Measurements from ENCODE around the gene PLCE1. TPM values are rescaled to one million over a fixed set of nuclear protein-coding genes. Genes with fewer than 3 reads are reported as not detected.

PLCE1 gene
- total and polyA plus RNA-seq, 11 donors, result 1.3 to 42.1 (median 10.4) TPM

DNA sequence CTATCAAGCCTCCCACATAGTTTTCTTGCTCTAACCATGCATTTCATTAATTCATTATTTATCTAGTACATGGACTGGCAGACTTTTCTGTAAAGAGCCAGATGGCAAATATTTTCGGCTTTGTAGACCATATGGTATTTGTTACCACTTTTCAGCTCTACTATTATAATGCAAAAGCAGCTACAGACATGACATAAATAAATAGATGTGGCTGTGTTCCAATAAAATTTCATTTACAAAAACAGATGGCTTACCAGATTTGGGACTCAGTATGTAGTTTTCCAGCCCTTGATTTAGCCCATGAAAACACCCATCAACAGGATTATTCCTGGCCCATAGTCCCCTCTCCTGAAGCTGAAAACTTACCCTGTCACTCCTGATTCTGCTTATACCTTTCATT, 32.1 kb downstream of the PLCE1 start:
- ATAC-seq (no peak), DNase-seq (no peak)
- no peak overlapping the region for H3K4me3 ChIP-seq
- H3K36me3 ChIP-seq, result peaks cover 0 to 4% (median 0%) of the 10 kb centered on the region in 9 donors
- H3K9me3 ChIP-seq, result peaks cover 0 to 53% (median 30%) of the 10 kb centered on the region in 12 donors
- TF ChIP-seq, protein P1, sequence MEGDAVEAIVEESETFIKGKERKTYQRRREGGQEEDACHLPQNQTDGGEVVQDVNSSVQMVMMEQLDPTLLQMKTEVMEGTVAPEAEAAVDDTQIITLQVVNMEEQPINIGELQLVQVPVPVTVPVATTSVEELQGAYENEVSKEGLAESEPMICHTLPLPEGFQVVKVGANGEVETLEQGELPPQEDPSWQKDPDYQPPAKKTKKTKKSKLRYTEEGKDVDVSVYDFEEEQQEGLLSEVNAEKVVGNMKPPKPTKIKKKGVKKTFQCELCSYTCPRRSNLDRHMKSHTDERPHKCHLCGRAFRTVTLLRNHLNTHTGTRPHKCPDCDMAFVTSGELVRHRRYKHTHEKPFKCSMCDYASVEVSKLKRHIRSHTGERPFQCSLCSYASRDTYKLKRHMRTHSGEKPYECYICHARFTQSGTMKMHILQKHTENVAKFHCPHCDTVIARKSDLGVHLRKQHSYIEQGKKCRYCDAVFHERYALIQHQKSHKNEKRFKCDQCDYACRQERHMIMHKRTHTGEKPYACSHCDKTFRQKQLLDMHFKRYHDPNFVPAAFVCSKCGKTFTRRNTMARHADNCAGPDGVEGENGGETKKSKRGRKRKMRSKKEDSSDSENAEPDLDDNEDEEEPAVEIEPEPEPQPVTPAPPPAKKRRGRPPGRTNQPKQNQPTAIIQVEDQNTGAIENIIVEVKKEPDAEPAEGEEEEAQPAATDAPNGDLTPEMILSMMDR (IDR thresholded peaks at IDR 0.05), result no peak
- no peak for TF ChIP-seq POLR2A (IDR thresholded peaks at IDR 0.05)
- no peak overlapping the region for H3K27ac ChIP-seq
- H3K4me1 ChIP-seq, result peaks cover 0 to 3% (median 0%) of the 10 kb centered on the region in 12 donors
- 79 to 88% (median 84%) methylated on average over 1 of the region's 1 CpG for WGBS, 4 donors
- H3K27me3 ChIP-seq, result no peaks in the 10 kb centered on the region
- intact Hi-C loops (cut with DNase I), result no loop called here

DNA sequence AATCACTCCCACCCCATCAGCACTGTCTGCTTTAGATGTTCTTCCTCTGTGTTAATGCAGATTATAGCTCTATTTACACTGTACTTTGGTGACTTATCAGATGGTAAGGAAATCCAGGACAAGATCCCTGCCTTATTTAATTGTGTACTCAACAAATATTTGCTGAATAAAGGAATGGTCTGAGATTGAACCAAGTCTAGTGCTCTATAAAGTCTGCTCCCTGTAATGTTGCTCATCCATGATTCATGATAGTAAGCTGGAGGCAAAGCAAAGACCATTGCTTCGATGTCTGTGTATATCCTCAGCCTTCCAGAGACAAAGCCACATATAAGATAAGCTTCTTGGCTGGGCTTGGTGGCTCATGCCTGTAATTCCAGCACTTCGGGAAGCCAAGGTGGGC, 33.5 kb downstream of the PLCE1 start:
- TF ChIP-seq, protein P1 (IDR thresholded peaks at IDR 0.05), result no peak
- no peak for TF ChIP-seq POLR2A (IDR thresholded peaks at IDR 0.05)
- no peak for DNase-seq
- Histone ChIP-seq H3K9me3 (peaks cover 0 to 58% (median 32%) of the 10 kb centered on the region in 12 donors), H3K4me1 (peaks cover 0 to 3% (median 0%) of the 10 kb centered on the region in 12 donors), H3K27me3 (no peaks in the 10 kb centered on the region), H3K27ac (no peak overlapping the region), H3K36me3 (peaks cover 0 to 16% (median 0%) of the 10 kb centered on the region in 9 donors), H3K4me3 (no peak overlapping the region)
- intact Hi-C loops (cut with DNase I), result no loop called here
- WGBS, 4 donors, result 71 to 83% (median 79%) methylated on average over 2 of the region's 2 CpGs
- ATAC-seq, result no peak

DNA sequence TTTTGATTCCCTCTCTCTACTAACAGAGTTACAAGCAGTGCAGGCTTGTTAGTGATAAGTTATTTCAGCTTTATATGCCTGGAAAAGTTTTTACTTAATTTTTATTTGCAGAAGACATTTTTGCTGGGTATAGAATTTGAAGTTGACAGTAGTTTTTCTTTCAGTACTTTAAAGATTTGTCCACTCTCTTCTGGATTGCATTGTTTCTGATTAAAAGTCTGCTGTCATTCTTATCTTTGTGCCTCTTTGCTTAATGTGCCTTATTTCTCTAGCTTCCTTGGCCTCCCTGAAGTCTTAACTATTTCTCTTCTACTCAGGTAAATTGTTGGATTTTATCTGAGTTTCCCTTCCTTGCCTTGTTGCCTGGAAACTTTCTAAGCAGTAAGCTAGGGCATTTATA, 36.2 kb downstream of the PLCE1 start:
- intact Hi-C loops (cut with DNase I), result no loop called here
- peaks cover 0 to 17% (median 0%) of the 10 kb centered on the region in 9 donors for H3K36me3 ChIP-seq
- DNase-seq (no peak), ATAC-seq (no peak)
- TF ChIP-seq, protein P1 (IDR thresholded peaks at IDR 0.05), result no peak
- TF ChIP-seq POLR2A (IDR thresholded peaks at IDR 0.05), result no peak
- no peaks in the 10 kb centered on the region for H3K4me1 ChIP-seq
- no peak overlapping the region for H3K27ac ChIP-seq
- no peaks in the 10 kb centered on the region for H3K27me3 ChIP-seq
- H3K9me3 ChIP-seq, result peaks cover 0 to 55% (median 32%) of the 10 kb centered on the region in 12 donors
- no peak overlapping the region for H3K4me3 ChIP-seq

DNA sequence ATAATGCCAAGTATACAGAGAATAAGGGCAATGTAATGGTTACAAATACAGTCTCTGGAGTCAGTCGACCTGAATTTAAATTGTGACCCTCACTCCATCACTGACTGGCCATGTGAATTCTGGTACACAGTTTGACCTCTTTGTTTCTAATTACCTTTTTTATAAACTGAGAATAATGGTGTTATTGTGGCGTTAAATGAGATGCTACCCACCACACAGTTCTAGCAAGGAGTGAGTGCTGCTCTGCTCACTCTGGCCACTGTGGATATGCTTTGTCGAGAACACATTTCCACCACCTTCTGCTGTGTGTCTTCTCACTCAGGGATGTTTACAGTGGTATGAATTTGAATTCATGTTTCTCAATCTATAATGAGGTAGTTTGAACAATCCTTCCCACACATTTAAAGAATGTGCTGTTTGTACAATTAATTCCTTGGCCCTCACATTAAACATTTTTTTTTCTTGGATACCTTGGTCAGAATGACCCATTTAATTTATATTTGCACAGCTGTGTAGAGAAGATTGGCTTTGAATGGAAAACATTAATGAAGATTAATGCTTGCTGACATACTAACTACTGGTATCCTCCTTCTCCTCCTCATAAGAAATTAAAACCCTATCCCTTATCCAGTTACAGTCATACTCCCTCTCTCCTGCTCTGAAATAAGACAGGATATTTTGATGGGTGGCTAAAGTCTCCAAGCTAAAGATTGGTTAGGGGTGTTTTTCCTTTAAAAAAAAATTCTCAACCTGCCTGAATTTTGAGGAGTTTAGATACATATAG, 42.4 kb downstream of the PLCE1 start:
- Histone ChIP-seq H3K27ac (no peak overlapping the region), H3K4me1 (peaks cover 0 to 10% (median 0%) of the 10 kb centered on the region in 12 donors), H3K9me3 (peaks cover 0 to 2% (median 0%) of the 10 kb centered on the region in 12 donors), H3K27me3 (no peaks in the 10 kb centered on the region), H3K4me3 (no peak overlapping the region), H3K36me3 (peaks cover 0 to 11% (median 0%) of the 10 kb centered on the region in 9 donors)
- TF ChIP-seq POLR2A (IDR thresholded peaks at IDR 0.05), result no peak
- TF ChIP-seq, protein P1 (IDR thresholded peaks at IDR 0.05), result no peak
- no peak for ATAC-seq
- DNase-seq, result no peak
- intact Hi-C loops (cut with DNase I), result no loop called here
- 77 to 81% (median 78%) methylated on average over 3 of the region's 3 CpGs for WGBS, 4 donors
